Neural progenitor cell (in vitro differentiated cells): Measurements from ENCODE around the gene HEYL. TPM values are rescaled to one million over a fixed set of nuclear protein-coding genes. Genes with fewer than 3 reads are reported as not detected.

Source experiments
- DNase-seq: peaks from one replicate; pipeline ENCODE4 v3.0.0-alpha.2; 2016; ENCODE audit warnings: low spot score
- H2AFZ ChIP-seq: fragments of 200-600 bp; sonication (generic); replicated peaks from 2 replicates; pipeline ENCODE4 v1.6.1; 2016; ENCODE audit warnings: antibody characterized with exemption
- H3F3A ChIP-seq: fragments of 200-600 bp; sonication (generic); 2 replicates; pipeline ENCODE4 v1.6.1; 2016; ENCODE audit warnings: antibody characterized with exemption, low read depth
- H3K27ac ChIP-seq: fragments of 200-600 bp; sonication (generic); 2 replicates; pipeline ENCODE4 v1.5.1; 2016; ENCODE audit warnings: mild to moderate bottlenecking
- H3K27me3 ChIP-seq: fragments of 200-600 bp; sonication (generic); 2 replicates; pipeline ENCODE4 v1.6.1; 2016; ENCODE audit warnings: mild to moderate bottlenecking, moderate library complexity
- H3K36me3 ChIP-seq: fragments of 200-600 bp; sonication (generic); 2 replicates; pipeline ENCODE4 v1.5.1; 2016
- H3K4me1 ChIP-seq: fragments of 200-600 bp; sonication (generic); 2 replicates; pipeline ENCODE4 v1.6.1; 2016; ENCODE audit warnings: mixed run types
- H3K4me2 ChIP-seq: fragments of 200-600 bp; sonication (generic); 2 replicates; pipeline ENCODE4 v1.6.1; 2016
- H3K4me3 ChIP-seq: fragments of 200-600 bp; sonication (generic); 2 replicates; pipeline ENCODE4 v1.5.1; 2016
- H3K79me2 ChIP-seq: fragments of 200-600 bp; sonication (generic); 2 replicates; pipeline ENCODE4 v1.6.1; 2016; ENCODE audit warnings: low read depth
- H3K9ac ChIP-seq: fragments of 200-600 bp; sonication (generic); 2 replicates; pipeline ENCODE4 v1.6.1; 2016
- H3K9me3 ChIP-seq: fragments of 200-600 bp; sonication (generic); 2 replicates; pipeline ENCODE4 v1.5.1; 2016; ENCODE audit warnings: low read depth
- H4K20me1 ChIP-seq: fragments of 200-600 bp; sonication (generic); 2 replicates; pipeline ENCODE4 v1.6.1; 2016; ENCODE audit warnings: low read depth
- H3K27ac Mint-ChIP-seq: 3 replicates; pipeline ENCODE4 v1.8.0; 2021; ENCODE audit warnings: mixed read lengths
- H3K27me3 Mint-ChIP-seq: 2 replicates; pipeline ENCODE4 v1.8.0; 2022; ENCODE audit warnings: low read depth, mild to moderate bottlenecking, inconsistent platforms, moderate library complexity, mixed read lengths; ENCODE audit not compliant: insufficient read depth
- H3K36me3 Mint-ChIP-seq: 3 replicates; pipeline ENCODE4 v1.8.0; 2021; ENCODE audit warnings: mixed read lengths
- H3K4me1 Mint-ChIP-seq: 3 replicates; pipeline ENCODE4 v1.8.0; 2021; ENCODE audit warnings: mixed read lengths
- H3K4me3 Mint-ChIP-seq: 3 replicates; pipeline ENCODE4 v1.8.0; 2021; ENCODE audit warnings: mild to moderate bottlenecking, moderate library complexity, mixed read lengths
- H3K9me3 Mint-ChIP-seq: 3 replicates; pipeline ENCODE4 v1.8.0; 2020; ENCODE audit warnings: mixed read lengths
- EZH2 ChIP-seq: fragments of 200-600 bp; sonication (generic); IDR thresholded peaks from 2 replicates; pipeline ENCODE4 v1.6.1; 2017; ENCODE audit warnings: antibody characterized with exemption, mild to moderate bottlenecking, moderate library complexity
- EZH2phosphoT487 ChIP-seq: fragments of 200-600 bp; sonication (generic); IDR thresholded peaks from 2 replicates; pipeline ENCODE4 v1.6.1; 2017; ENCODE audit warnings: antibody characterized with exemption
- total RNA-seq: library from RNA; depleted of rRNA; stranded (reverse); fragments of >200 nt; gene quantifications from 2 replicates; pipeline ENCODE4 v1.2.3, GENCODE V29; 2015; ENCODE audit warnings: low replicate concordance
- TF ChIP-seq, protein P1 (sequence below): fragments of 200-600 bp; sonication (generic); IDR thresholded peaks from 2 replicates; pipeline ENCODE4 v1.5.1; 2017; ENCODE audit warnings: antibody characterized with exemption, mild to moderate bottlenecking

HEYL gene
- total RNA-seq, 1 donor from 2014 or later: 2.3 TPM

DNA sequence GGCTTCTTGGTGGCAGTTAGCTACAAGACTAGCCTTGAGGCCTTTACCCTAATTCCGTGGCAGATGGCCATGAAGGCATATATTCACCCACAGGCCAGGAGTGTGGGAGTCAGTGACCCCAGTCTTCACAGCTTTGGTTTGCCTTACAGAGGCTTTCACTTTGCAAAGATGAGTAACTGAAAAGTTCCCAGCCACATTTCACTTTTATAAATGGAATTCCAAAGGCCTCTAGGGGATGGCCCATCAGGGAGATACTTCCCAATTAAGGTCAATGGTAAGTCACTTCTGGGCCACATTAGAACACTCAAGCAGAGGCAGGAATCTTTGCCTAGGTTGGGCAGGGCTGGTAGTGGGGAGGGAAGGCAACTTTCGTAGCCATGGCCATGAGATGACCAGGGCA, 13.1 kb upstream of the HEYL start:
- no peaks in the 10 kb centered on the region for H3K79me2 ChIP-seq
- no peaks in the 10 kb centered on the region for H3K36me3 Mint-ChIP-seq
- peaks cover 8% of the 10 kb centered on the region for H3K27me3 Mint-ChIP-seq
- H3F3A ChIP-seq: no peaks in the 10 kb centered on the region
- no peak overlapping the region for H3K9ac ChIP-seq
- H3K4me3 ChIP-seq: no peak overlapping the region
- H3K9me3 ChIP-seq: no peaks in the 10 kb centered on the region
- peaks cover 7% of the 10 kb centered on the region for H3K4me1 Mint-ChIP-seq
- DNase-seq: no peak
- H3K4me3 Mint-ChIP-seq: no peak overlapping the region
- H3K27me3 ChIP-seq: peaks cover 75% of the 10 kb centered on the region
- H3K27ac Mint-ChIP-seq: no peak overlapping the region
- TF ChIP-seq EZH2phosphoT487: no peak
- no peak for TF ChIP-seq EZH2
- TF ChIP-seq, protein P1, sequence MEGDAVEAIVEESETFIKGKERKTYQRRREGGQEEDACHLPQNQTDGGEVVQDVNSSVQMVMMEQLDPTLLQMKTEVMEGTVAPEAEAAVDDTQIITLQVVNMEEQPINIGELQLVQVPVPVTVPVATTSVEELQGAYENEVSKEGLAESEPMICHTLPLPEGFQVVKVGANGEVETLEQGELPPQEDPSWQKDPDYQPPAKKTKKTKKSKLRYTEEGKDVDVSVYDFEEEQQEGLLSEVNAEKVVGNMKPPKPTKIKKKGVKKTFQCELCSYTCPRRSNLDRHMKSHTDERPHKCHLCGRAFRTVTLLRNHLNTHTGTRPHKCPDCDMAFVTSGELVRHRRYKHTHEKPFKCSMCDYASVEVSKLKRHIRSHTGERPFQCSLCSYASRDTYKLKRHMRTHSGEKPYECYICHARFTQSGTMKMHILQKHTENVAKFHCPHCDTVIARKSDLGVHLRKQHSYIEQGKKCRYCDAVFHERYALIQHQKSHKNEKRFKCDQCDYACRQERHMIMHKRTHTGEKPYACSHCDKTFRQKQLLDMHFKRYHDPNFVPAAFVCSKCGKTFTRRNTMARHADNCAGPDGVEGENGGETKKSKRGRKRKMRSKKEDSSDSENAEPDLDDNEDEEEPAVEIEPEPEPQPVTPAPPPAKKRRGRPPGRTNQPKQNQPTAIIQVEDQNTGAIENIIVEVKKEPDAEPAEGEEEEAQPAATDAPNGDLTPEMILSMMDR: no peak
- no peaks in the 10 kb centered on the region for H3K9me3 Mint-ChIP-seq
- H3K4me1 ChIP-seq: no peaks in the 10 kb centered on the region
- no peaks in the 10 kb centered on the region for H3K36me3 ChIP-seq
- no peak overlapping the region for H3K27ac ChIP-seq
- H4K20me1 ChIP-seq: no peaks in the 10 kb centered on the region
- H2AFZ ChIP-seq: no peak overlapping the region
- H3K4me2 ChIP-seq: no peak overlapping the region

DNA sequence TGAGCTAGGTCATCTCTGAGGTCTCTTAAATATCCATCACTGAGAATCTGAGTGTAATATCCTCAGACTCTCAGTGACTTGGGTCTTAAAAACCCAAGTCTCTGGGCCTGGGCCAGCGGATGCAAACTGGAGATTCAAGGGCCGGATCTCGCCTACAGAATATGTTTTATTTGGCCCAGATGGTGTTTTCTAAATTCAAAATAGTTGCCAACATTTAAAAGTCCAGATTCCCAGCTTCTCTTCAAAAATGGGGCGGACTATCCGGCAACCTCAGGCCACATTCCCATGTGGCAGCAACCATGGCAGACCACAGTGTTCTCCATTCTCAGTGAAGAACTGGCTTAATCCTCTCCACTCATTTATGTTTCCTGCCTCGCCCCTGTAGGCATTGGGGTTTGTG, 12.7 kb upstream of the HEYL start:
- no peak for DNase-seq
- Histone ChIP-seq H3K36me3 (no peaks in the 10 kb centered on the region), H4K20me1 (no peaks in the 10 kb centered on the region), H3K27ac (no peak overlapping the region), H3F3A (no peaks in the 10 kb centered on the region), H2AFZ (no peak overlapping the region), H3K4me2 (no peak overlapping the region), H3K9ac (no peak overlapping the region), H3K79me2 (no peaks in the 10 kb centered on the region), H3K4me3 (no peak overlapping the region), H3K9me3 (no peaks in the 10 kb centered on the region), H3K4me1 (no peaks in the 10 kb centered on the region), H3K27me3 (peaks cover 74% of the 10 kb centered on the region)
- peaks cover 10% of the 10 kb centered on the region for H3K27me3 Mint-ChIP-seq
- H3K27ac Mint-ChIP-seq: no peak overlapping the region
- H3K4me3 Mint-ChIP-seq: no peak overlapping the region
- no peaks in the 10 kb centered on the region for H3K36me3 Mint-ChIP-seq
- TF ChIP-seq EZH2: no peak
- TF ChIP-seq EZH2phosphoT487: no peak
- TF ChIP-seq, protein P1: no peak
- H3K9me3 Mint-ChIP-seq: no peaks in the 10 kb centered on the region
- H3K4me1 Mint-ChIP-seq: peaks cover 8% of the 10 kb centered on the region

DNA sequence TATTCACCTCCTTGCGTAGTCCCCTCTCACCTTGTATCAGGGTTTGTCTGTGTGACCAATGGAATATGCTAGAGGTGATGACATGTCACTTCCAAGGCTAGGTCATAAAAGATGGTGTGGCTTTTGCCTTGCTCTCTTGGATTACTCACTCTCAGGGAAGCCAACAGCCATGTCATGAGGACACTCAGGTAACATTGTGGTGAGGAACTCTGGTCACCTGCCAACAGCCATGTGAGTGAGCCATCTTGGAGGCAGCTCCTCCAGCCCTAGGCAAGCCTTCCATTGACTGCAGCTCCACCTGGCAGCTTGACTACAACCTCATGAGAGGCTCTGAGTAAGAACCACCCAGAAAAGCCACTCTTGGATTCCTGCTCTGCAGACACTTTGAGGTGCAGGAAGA, 11.0 kb upstream of the HEYL start:
- Mint-ChIP-seq H3K9me3 (no peaks in the 10 kb centered on the region), H3K27ac (no peak overlapping the region), H3K36me3 (no peaks in the 10 kb centered on the region), H3K27me3 (peaks cover 11% of the 10 kb centered on the region), H3K4me1 (peaks cover 19% of the 10 kb centered on the region), H3K4me3 (no peak overlapping the region)
- no peaks in the 10 kb centered on the region for H4K20me1 ChIP-seq
- no peaks in the 10 kb centered on the region for H3K9me3 ChIP-seq
- TF ChIP-seq EZH2phosphoT487: no peak
- TF ChIP-seq, protein P1: no peak
- TF ChIP-seq EZH2: no peak
- no peaks in the 10 kb centered on the region for H3K4me1 ChIP-seq
- H3K9ac ChIP-seq: no peak overlapping the region
- H3K79me2 ChIP-seq: no peaks in the 10 kb centered on the region
- no peak overlapping the region for H3K4me3 ChIP-seq
- H3F3A ChIP-seq: no peaks in the 10 kb centered on the region
- H3K4me2 ChIP-seq: no peak overlapping the region
- no peak overlapping the region for H3K27ac ChIP-seq
- peaks cover 57% of the 10 kb centered on the region for H3K27me3 ChIP-seq
- H2AFZ ChIP-seq: no peak overlapping the region
- DNase-seq: no peak
- no peaks in the 10 kb centered on the region for H3K36me3 ChIP-seq
